Neural progenitor cell (in vitro differentiated cells): Measurements from ENCODE around the gene ARL13A.

Experiments
- CTCF ChIP-seq: fragments of 200-600 bp; sonication (generic); IDR thresholded peaks from 2 replicates; pipeline ENCODE4 v1.5.1; 2017; ENCODE audit warnings: antibody characterized with exemption, mild to moderate bottlenecking
- EZH2phosphoT487 ChIP-seq: fragments of 200-600 bp; sonication (generic); IDR thresholded peaks from 2 replicates; pipeline ENCODE4 v1.6.1; 2017; ENCODE audit warnings: antibody characterized with exemption

GRCh38 chrX:100979881-100980607 lies 10.5 kb downstream of the ARL13A start:
- TF ChIP-seq EZH2phosphoT487 (no peak), CTCF (no peak)
